ENCODE results near the gene PDE6A. TPM values are rescaled to one million over a fixed set of nuclear protein-coding genes. Genes with fewer than 3 reads are reported as not detected.
"Not testable (repeated sequence)": the region's sequence is repeated elsewhere in the genome, so short reads cannot be mapped to it uniquely, and the experiment has no call there.

Gene PDE6A
- total and polyA plus RNA-seq, 2 experiments from 2014 or later: 3.6 to 3.9 TPM

GRCh38 chr5:149946118-149946517, 1.5 kb upstream of the PDE6A start:
- H3K27ac ChIP-seq: peak overlapping the region; percentile 95
- H3K4me2 ChIP-seq: no peak overlapping the region
- no peak overlapping the region for H3K4me3 ChIP-seq
- H3K27me3 ChIP-seq: no peaks in the 10 kb centered on the region
- TF ChIP-seq EZH2phosphoT487 (IDR thresholded peaks at IDR 0.05; ENCODE audit: low read depth, severe bottlenecking, unreplicated experiment): no peak
- no peaks in the 10 kb centered on the region for H3K79me2 ChIP-seq
- H3K36me3 ChIP-seq (replicated peaks; ENCODE audit: insufficient read depth, low read depth): no peaks in the 10 kb centered on the region
- no peaks in the 10 kb centered on the region for H4K20me1 ChIP-seq (ENCODE audit: insufficient read depth, poor library complexity, severe bottlenecking)
- H2AFZ ChIP-seq: no peak overlapping the region
- peaks cover 45% of the 10 kb centered on the region for H3K4me1 ChIP-seq (ENCODE audit: insufficient read depth)
- 49% methylated on average over 3 of the region's 3 CpGs for WGBS (ENCODE audit: low lambda C conversion rate, missing lambda C conversion rate)
- H3K9me3 ChIP-seq (ENCODE audit: low read depth): no peaks in the 10 kb centered on the region
- H3K9me2 ChIP-seq (replicated peaks; ENCODE audit: insufficient read depth): no peaks in the 10 kb centered on the region
- DNase-seq (ENCODE audit: low spot score): peak; percentile 57

- H3K27ac ChIP-seq: peak overlapping the region; percentile 95
- not testable (repeated sequence) for H3K4me3 ChIP-seq; H2AFZ ChIP-seq; H3K27me3 ChIP-seq; H4K20me1 ChIP-seq (ENCODE audit: insufficient read depth, poor library complexity, severe bottlenecking); H3K9me3 ChIP-seq (ENCODE audit: low read depth); H3K36me3 ChIP-seq (replicated peaks; ENCODE audit: insufficient read depth, low read depth); H3K79me2 ChIP-seq; H3K9me2 ChIP-seq (replicated peaks; ENCODE audit: insufficient read depth); DNase-seq (ENCODE audit: low spot score)
- WGBS (ENCODE audit: low lambda C conversion rate, missing lambda C conversion rate): 59% methylated on average over 6 of the region's 6 CpGs
- H3K4me1 ChIP-seq (ENCODE audit: insufficient read depth): peaks cover 70% of the 10 kb centered on the region
- H3K4me2 ChIP-seq: peak overlapping the region; percentile 55
Observed at GRCh38 chr5:149943177-149943949, 1.2 kb downstream of the PDE6A start.

GRCh38 chr5:149942741-149943169, 1.8 kb downstream of the PDE6A start:
- H3K27ac ChIP-seq: peak overlapping the region; percentile 95
- H3K79me2 ChIP-seq; H3K9me3 ChIP-seq (ENCODE audit: low read depth); H3K9me2 ChIP-seq (replicated peaks; ENCODE audit: insufficient read depth); H2AFZ ChIP-seq; H3K27me3 ChIP-seq; H3K36me3 ChIP-seq (replicated peaks; ENCODE audit: insufficient read depth, low read depth); H3K4me3 ChIP-seq; H4K20me1 ChIP-seq (ENCODE audit: insufficient read depth, poor library complexity, severe bottlenecking): not testable (repeated sequence)
- peak; percentile 54 for DNase-seq (ENCODE audit: low spot score)
- H3K4me2 ChIP-seq: peak overlapping the region; percentile 55
- peaks cover 76% of the 10 kb centered on the region for H3K4me1 ChIP-seq (ENCODE audit: insufficient read depth)
- WGBS (ENCODE audit: low lambda C conversion rate, missing lambda C conversion rate): 24% methylated on average over 4 of the region's 4 CpGs

GRCh38 chr5:149942199-149942598, 2.4 kb downstream of the PDE6A start:
- Histone ChIP-seq H3K4me1 (ENCODE audit: insufficient read depth) (peaks cover 80% of the 10 kb centered on the region), H4K20me1 (ENCODE audit: insufficient read depth, poor library complexity, severe bottlenecking) (no peaks in the 10 kb centered on the region), H3K79me2 (no peaks in the 10 kb centered on the region), H3K4me3 (no peak overlapping the region), H3K9me3 (ENCODE audit: low read depth) (no peaks in the 10 kb centered on the region), H3K4me2 (peak overlapping the region; percentile 55), H2AFZ (no peak overlapping the region), H3K36me3 (replicated peaks; ENCODE audit: insufficient read depth, low read depth) (no peaks in the 10 kb centered on the region), H3K27ac (peak overlapping the region; percentile 95), H3K27me3 (no peaks in the 10 kb centered on the region), H3K9me2 (replicated peaks; ENCODE audit: insufficient read depth) (no peaks in the 10 kb centered on the region)
- WGBS (ENCODE audit: low lambda C conversion rate, missing lambda C conversion rate): 93% methylated on average over 2 of the region's 2 CpGs
- no peak for TF ChIP-seq CTCF (IDR thresholded peaks at IDR 0.05; ENCODE audit: poor library complexity)
- no peak for TF ChIP-seq EZH2 (IDR thresholded peaks at IDR 0.05; ENCODE audit: borderline replicate concordance)
- TF ChIP-seq EZH2phosphoT487 (IDR thresholded peaks at IDR 0.05; ENCODE audit: low read depth, severe bottlenecking, unreplicated experiment): no peak
- DNase-seq (ENCODE audit: low spot score): no peak

- H3K9me2 ChIP-seq (replicated peaks; ENCODE audit: insufficient read depth): no peaks in the 10 kb centered on the region
- no peaks in the 10 kb centered on the region for H3K9me3 ChIP-seq (ENCODE audit: low read depth)
- no peak overlapping the region for H3K4me3 ChIP-seq
- no peak overlapping the region for H2AFZ ChIP-seq
- 96% methylated on average over 4 of the region's 4 CpGs for WGBS (ENCODE audit: low lambda C conversion rate, missing lambda C conversion rate)
- no peak for DNase-seq (ENCODE audit: low spot score)
- H3K4me1 ChIP-seq (ENCODE audit: insufficient read depth): peaks cover 80% of the 10 kb centered on the region
- no peaks in the 10 kb centered on the region for H3K36me3 ChIP-seq (replicated peaks; ENCODE audit: insufficient read depth, low read depth)
- no peaks in the 10 kb centered on the region for H4K20me1 ChIP-seq (ENCODE audit: insufficient read depth, poor library complexity, severe bottlenecking)
- no peak overlapping the region for H3K4me2 ChIP-seq
- TF ChIP-seq EZH2 (IDR thresholded peaks at IDR 0.05; ENCODE audit: borderline replicate concordance): no peak
- TF ChIP-seq CTCF (IDR thresholded peaks at IDR 0.05; ENCODE audit: poor library complexity): no peak
- no peak for TF ChIP-seq EZH2phosphoT487 (IDR thresholded peaks at IDR 0.05; ENCODE audit: low read depth, severe bottlenecking, unreplicated experiment)
- H3K79me2 ChIP-seq: no peaks in the 10 kb centered on the region
- H3K27ac ChIP-seq: peak overlapping the region; percentile 95
- no peaks in the 10 kb centered on the region for H3K27me3 ChIP-seq
Observed at GRCh38 chr5:149941795-149942194, 2.8 kb downstream of the PDE6A start.

Data from hepatocyte (in vitro differentiated cells).